8988T (cell line): ENCODE data around the gene DLK1.
A peak's percentile ranks its signal among the peaks of the same experiment; 100 is the strongest.

Experiments
- DNase-seq: peaks from one replicate; pipeline ENCODE4 v3.0.0; 2011

Gene DLK1

GRCh38 chr14:100726550-100727085, at the start of gene DLK1:
DLK1 (plus strand) TSS chr14:100726892; CDS start chr14:100727069, 177 bp downstream.
- DNase-seq, result no peak

DNA sequence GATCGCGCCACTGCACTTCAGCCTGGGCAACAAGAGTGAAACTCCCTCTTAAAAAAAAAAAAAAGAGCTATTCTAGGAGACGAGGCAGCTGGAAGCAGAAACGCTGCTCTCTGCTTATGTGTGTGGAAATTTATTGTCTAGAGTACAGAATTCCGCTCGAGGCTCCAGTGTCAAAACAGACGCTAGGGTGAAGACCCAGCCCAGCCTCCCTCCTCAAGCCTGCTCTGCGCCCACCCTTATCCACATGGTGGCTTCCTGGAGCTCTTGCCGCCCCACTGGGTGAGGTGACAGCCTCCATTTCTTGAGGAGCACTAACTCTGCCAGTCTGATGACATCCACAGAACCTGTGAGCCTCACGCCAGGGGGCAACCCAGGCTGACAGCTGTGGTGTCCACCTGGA, 49.5 kb upstream of the DLK1 start:
- DNase-seq, result no peak

GRCh38 chr14:100677554-100678468, 48.9 kb upstream of the DLK1 start:
- no peak for DNase-seq

DNA sequence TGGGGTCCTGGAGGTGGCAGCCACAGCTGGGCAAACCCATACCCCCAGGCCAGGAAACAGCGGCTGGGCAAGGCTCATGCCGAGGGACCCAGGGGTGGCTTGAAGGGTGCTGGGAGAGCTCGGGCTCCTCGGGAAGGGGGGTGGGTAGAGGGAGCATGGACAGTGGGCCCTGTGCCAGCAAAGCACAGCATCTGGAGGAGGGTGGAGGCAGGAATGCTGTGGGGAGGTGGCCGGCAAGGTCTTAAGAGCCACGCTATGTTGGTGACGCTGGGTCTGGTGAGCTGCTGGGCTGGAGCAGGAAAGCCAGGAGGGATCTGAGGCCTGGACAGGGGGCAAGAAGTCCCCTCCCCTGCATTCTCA, 48.2 kb upstream of the DLK1 start:
- no peak for DNase-seq

DNA sequence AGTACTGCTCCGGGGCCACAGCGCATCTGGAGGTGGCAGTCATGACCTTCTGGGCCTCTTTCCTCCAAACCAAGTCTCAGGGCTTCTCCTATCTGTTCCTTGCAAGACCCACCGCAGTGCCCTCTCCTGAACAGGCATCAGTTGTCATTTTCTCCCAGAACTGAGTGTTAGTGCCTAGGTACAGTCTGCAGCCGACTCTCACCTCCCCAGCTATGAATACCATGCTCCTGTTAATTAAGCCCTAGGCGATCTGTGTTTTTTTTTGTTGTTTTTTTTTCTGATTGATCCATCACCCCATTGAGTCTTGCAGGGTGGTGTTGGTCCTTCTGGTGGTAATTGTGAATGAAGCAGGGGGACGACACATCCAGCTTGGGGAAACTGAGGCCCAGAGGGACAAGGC, 47.5 kb upstream of the DLK1 start:
- no peak for DNase-seq

- DNase-seq, result no peak
Observed at GRCh38 chr14:100679707-100680438, 46.8 kb upstream of the DLK1 start.

GRCh38 chr14:100680439-100681051, 46.1 kb upstream of the DLK1 start:
- no peak for DNase-seq

DNA sequence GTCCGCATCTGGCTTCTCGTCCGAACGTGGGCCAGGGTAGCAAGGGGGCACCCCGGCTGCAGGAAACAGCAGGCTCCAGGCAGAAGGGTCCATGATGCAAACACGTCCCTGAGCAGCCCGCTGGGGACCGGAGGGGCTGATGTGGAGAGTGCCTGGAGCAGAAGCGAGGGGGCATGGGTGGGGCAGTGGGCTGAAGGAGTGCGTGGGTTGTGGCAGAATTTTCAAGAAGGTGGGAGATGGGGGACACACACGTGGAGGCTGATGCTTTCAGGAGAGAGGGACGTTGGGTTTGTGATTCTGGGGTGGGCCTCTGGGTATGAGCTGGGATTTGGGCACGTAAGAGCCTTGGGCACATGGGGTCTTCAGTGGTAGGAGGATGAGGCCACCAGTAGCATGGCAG, 45.6 kb upstream of the DLK1 start:
- no peak for DNase-seq

- no peak for DNase-seq
Observed at GRCh38 chr14:100682749-100683148, 43.9 kb upstream of the DLK1 start.

DNA sequence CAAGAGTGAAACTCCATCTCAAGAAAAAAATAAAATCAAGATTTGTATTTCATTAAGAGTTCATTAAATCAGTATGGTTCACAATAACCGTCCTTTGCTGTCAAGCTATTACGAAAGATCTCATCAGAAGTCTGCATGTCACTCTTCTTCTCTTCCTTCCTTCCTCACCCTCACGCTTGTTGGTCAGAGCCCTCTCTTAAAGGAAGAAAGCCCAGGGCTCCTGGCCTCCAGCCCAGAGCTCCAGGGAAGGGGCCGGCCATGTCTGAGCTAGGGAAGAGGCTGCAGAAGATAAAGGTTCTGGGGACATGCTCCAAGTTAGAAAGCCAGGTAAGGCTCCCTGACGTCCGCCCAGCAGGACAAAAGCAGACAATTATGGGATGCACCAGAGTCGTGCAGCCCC, 43.1 kb upstream of the DLK1 start:
- no peak for DNase-seq

GRCh38 chr14:100684154-100684553, 42.5 kb upstream of the DLK1 start:
- DNase-seq, result no peak

- DNase-seq, result no peak
Observed at GRCh38 chr14:100684961-100685360, 41.7 kb upstream of the DLK1 start.

GRCh38 chr14:100686858-100687257, 39.8 kb upstream of the DLK1 start:
- DNase-seq, result no peak

GRCh38 chr14:100687386-100687785, 39.3 kb upstream of the DLK1 start:
- no peak for DNase-seq

- no peak for DNase-seq
Observed at GRCh38 chr14:100688051-100688450, 38.6 kb upstream of the DLK1 start.

- DNase-seq, result peak; percentile 57
Observed at GRCh38 chr14:100688598-100689461, 37.9 kb upstream of the DLK1 start.

- DNase-seq, result no peak
Observed at GRCh38 chr14:100690672-100691071, 36.0 kb upstream of the DLK1 start.

DNA sequence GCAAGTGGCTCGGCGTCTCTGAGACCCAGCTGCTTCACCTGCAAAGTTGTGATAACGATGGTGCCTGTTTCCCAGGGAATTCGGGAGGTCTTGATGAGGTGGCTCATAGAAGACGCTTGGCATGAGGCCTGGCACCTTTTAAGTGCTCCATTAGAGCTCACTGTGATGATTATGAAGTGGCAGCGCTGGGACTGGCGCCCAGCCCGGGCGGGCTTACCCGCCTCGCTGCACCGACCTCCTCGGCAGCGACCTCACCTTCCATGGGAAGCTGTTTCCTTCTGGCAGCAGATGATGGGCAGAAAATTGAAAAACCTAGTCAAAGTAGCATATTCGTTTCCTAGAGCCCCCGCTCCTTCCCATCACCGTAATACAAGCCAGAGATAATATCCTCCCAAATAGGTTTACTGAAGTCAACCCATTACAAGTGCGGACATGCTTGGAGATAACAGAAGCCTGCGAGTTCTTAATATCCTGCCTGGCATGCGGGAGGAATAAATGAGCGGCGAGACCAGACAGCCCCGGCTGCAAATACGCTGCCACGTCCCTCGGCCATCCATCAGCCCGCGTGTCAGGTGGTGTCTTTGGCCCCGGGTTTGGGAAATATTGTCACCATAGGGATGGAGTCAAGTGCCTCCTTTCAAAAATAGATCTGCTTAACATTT, 35.2 kb upstream of the DLK1 start:
- DNase-seq, result no peak

DNA sequence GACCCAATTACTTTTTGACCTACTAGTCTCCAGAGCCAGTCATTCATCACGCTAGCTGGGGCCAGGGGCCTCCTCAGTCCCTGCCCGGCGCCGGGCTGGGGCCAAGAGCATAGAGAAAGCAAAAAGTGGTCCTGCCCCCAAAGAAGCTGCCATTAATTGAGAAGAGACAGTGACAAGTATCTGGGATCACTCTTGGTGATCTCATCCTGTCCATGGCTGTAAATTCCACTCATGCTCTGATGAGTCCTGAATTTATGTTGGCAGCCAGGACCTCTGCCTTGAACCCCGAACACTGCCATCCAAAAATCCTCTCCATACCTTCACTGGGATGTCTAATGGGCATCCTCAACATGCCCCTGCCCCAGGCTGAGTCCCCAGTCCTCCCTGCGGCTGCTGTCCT, 34.4 kb upstream of the DLK1 start:
- DNase-seq, result no peak

DNA sequence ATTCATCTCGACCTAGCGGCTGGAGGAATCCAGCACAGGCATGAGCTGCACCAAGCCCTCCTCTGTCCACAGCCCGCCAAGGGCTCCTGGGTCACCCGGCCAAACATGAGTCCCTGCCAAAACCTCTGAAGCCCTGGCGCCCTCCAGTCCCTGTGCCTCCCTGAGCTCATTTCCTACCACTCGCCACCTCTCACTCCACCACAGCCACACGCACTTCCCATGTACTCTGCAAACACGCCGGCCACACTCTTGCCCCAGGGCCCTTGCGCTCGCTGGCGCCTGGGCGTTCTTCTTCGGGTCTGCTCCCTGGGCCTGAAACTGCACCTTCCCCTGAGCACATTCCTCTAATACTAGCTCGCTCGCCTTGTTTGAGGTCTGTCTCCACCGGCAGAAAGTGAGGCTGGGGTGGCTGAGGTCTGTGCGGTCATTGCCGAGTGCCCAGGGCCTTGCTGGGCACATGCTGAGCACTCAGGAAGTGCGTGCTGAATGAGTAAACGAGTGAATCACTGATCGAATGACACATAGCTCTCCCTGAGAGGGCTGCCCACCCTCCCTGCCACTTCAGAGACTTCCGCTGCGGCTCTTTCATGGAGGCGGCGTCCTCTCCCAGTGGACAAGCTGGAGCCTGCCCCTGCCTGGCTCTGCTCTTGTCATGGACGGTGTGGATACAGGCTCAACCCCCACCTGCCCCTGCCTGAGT, 33.7 kb upstream of the DLK1 start:
- DNase-seq, result peak; percentile 94

DNA sequence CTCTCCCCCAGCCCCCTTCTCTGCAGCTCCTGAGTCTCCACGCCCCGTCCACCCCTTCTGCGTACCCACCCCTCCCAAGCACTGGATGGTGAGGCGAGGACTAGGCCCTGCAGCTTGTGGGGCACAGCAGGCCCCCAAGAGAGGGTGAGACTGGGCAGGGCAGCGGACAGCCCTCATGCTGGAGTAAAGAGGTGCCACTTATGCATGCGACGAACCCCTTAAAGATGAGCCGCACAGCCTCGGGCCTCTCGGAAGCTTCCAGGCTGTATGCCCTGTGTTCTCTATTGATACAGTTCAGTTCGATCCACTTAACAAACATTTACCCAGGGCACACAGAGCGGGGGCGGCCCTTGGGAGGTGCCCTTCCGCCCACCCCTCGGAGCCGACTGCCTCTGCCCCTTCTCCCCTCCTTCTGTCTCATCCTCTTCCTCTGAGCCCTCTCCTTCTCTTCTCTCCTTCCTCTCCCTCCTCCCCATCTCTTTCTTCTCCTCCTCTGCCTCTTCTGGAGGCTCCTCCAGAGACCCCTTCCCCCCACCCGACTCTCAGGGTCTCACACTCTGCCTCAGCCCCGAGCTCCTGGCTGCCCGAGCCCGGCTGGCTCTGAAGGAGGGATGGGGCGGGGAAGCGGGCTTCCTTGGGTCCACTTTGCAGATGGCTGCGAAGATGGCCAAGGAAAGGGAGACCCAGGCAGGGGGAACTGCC, 32.7 kb upstream of the DLK1 start:
- DNase-seq, result no peak
